IMR-90 (cell line): ENCODE data around the gene PACS1. TPM values are rescaled to one million over a fixed set of nuclear protein-coding genes. Genes with fewer than 3 reads are reported as not detected.

Experiments used
- ATAC-seq: fragments of 200-7000 bp; cut with Tn5 transposase; 2 replicates; pipeline ENCODE4 v1.9.1; 2020; ENCODE audit warnings: low read depth, mild to moderate bottlenecking, moderate library complexity
- BruUV-seq: library from RNA; stranded (reverse); fragments of 400-500 nt; replicated peaks from 2 replicates; lab custom pipeline; 2021; lab: Mats Ljungman, UMichigan
- CTCF ChIA-PET: fragments of 300-600 bp; formaldehyde crosslinking; extraction: SDS; loops from one replicate; lab custom pipeline; 2021; ENCODE audit warnings: antibody characterized with exemption; lab: Yijun Ruan, JAX
- POLR2A ChIA-PET: fragments of 300-600 bp; sonication (Branson Sonifier 250); formaldehyde crosslinking; loops from one replicate; lab custom pipeline; 2022; ENCODE audit warnings: antibody characterized with exemption; ENCODE audit not compliant: unreplicated experiment; lab: Charles Lee
- DNase-seq: peaks from one replicate; pipeline ENCODE4 v3.0.0; 2013
- H2AFZ ChIP-seq: replicated peaks from 2 replicates; pipeline ENCODE3; 2013; ENCODE audit warnings: low read length, mild to moderate bottlenecking; ENCODE audit not compliant: poor library complexity
- H2AK5ac ChIP-seq: 2 replicates; pipeline ENCODE4 v1.6.1; 2013; ENCODE audit warnings: low read depth, low read length, inconsistent platforms
- H2AK9ac ChIP-seq: replicated peaks from 2 replicates; pipeline ENCODE3; 2013; ENCODE audit warnings: mild to moderate bottlenecking, low read depth, low read length, moderate library complexity; ENCODE audit not compliant: poor library complexity
- H2BK120ac ChIP-seq: 2 replicates; pipeline ENCODE4 v1.6.1; 2013; ENCODE audit warnings: low read depth, low read length, inconsistent platforms
- H2BK15ac ChIP-seq: 3 replicates; pipeline ENCODE4 v1.6.1; 2013; ENCODE audit warnings: low read depth, low read length, inconsistent platforms
- H2BK20ac ChIP-seq: 2 replicates; pipeline ENCODE4 v1.6.1; 2013; ENCODE audit warnings: low read depth, mild to moderate bottlenecking, inconsistent platforms, low read length, moderate library complexity
- H2BK5ac ChIP-seq: 2 replicates; pipeline ENCODE4 v1.6.1; 2013; ENCODE audit warnings: mild to moderate bottlenecking, low read depth, low read length, inconsistent platforms; ENCODE audit not compliant: poor library complexity, severe bottlenecking
- H3K14ac ChIP-seq: replicated peaks from 2 replicates; pipeline ENCODE4 v1.6.1; 2013; ENCODE audit warnings: low read depth, low read length, inconsistent platforms
- H3K18ac ChIP-seq: 2 replicates; pipeline ENCODE4 v1.6.1; 2013; ENCODE audit warnings: low read depth, low read length, control low read depth
- H3K23ac ChIP-seq: 2 replicates; pipeline ENCODE4 v1.6.1; 2013; ENCODE audit warnings: low read depth, low read length, inconsistent platforms
- H3K27ac ChIP-seq: 2 replicates; pipeline ENCODE4 v1.5.1; 2013; ENCODE audit warnings: mild to moderate bottlenecking, control low read depth, low read length; ENCODE audit not compliant: insufficient read depth
- H3K27me3 ChIP-seq: 2 replicates; pipeline ENCODE4 v1.6.1; 2013; ENCODE audit warnings: low read length; ENCODE audit not compliant: control insufficient read depth, insufficient read depth
- H3K36me3 ChIP-seq: 2 replicates; pipeline ENCODE4 v1.6.1; 2013; ENCODE audit warnings: low read length, mixed read lengths; ENCODE audit not compliant: control insufficient read depth, insufficient read depth
- H3K4ac ChIP-seq: 2 replicates; pipeline ENCODE4 v1.6.1; 2013; ENCODE audit warnings: low read depth, low read length, inconsistent platforms
- H3K4me1 ChIP-seq: 2 replicates; pipeline ENCODE4 v1.6.1; 2013; ENCODE audit warnings: low read length, mixed read lengths; ENCODE audit not compliant: control insufficient read depth, insufficient read depth
- H3K4me2 ChIP-seq: 2 replicates; pipeline ENCODE4 v1.6.1; 2013; ENCODE audit warnings: low read depth, mild to moderate bottlenecking, control low read depth, low read length, moderate library complexity
- H3K4me3 ChIP-seq: 2 replicates; pipeline ENCODE4 v1.5.1; 2013; ENCODE audit warnings: low read depth, mild to moderate bottlenecking, control low read depth, low read length, moderate library complexity; ENCODE audit not compliant: insufficient read depth
- H3K56ac ChIP-seq: 2 replicates; pipeline ENCODE4 v1.6.1; 2013; ENCODE audit warnings: low read length, inconsistent platforms; ENCODE audit not compliant: insufficient read depth; ENCODE audit errors: extremely low read depth
- H3K79me1 ChIP-seq, 2 experiments: 2 replicates each; pipeline ENCODE4 v1.6.1; 2013; ENCODE audit warnings: low read length in 2 of 2, inconsistent platforms in 1 of 2, low read depth in 1 of 2
- H3K9ac ChIP-seq: 2 replicates; pipeline ENCODE4 v1.6.1; 2013; ENCODE audit warnings: low read depth, low read length, control low read depth
- H3K9me1 ChIP-seq: 2 replicates; pipeline ENCODE4 v1.6.1; 2013; ENCODE audit warnings: low read length, inconsistent platforms; ENCODE audit not compliant: insufficient read depth
- H3K9me3 ChIP-seq: 2 replicates; pipeline ENCODE4 v1.6.1; 2013; ENCODE audit warnings: low read length; ENCODE audit not compliant: control insufficient read depth, insufficient read depth
- H4K20me1 ChIP-seq: 2 replicates; pipeline ENCODE4 v1.6.1; 2013; ENCODE audit warnings: low read length, inconsistent platforms; ENCODE audit not compliant: insufficient read depth
- H4K5ac ChIP-seq: 2 replicates; pipeline ENCODE4 v1.6.1; 2013; ENCODE audit warnings: mild to moderate bottlenecking, low read depth, low read length, control low read depth
- H4K8ac ChIP-seq, 2 experiments: 2 replicates each; pipeline ENCODE4 v1.6.1; 2013; ENCODE audit warnings: low read depth in 2 of 2, low read length in 2 of 2, control low read depth in 1 of 2, inconsistent platforms in 1 of 2
- H4K91ac ChIP-seq: 2 replicates; pipeline ENCODE4 v1.6.1; 2013; ENCODE audit warnings: low read depth, low read length, inconsistent platforms; ENCODE audit not compliant: insufficient read depth
- BHLHE40 ChIP-seq: fragments of 150-350 bp; IDR thresholded peaks from 2 replicates; pipeline ENCODE4 v1.6.1; 2016; ENCODE audit warnings: mild to moderate bottlenecking, low read depth, low read length
- FOS ChIP-seq: fragments of 150-350 bp; IDR thresholded peaks from 2 replicates; pipeline ENCODE4 v1.6.1; 2016; ENCODE audit warnings: low read depth, low read length
- MAFK ChIP-seq: IDR thresholded peaks from 2 replicates; pipeline ENCODE4 v1.6.1; 2012; ENCODE audit warnings: low read depth, low read length, improper control_type of control experiment
- MXI1 ChIP-seq: IDR thresholded peaks from 2 replicates; pipeline ENCODE4 v1.6.1; 2012; ENCODE audit warnings: low read depth, mild to moderate bottlenecking, low read length, moderate library complexity, borderline replicate concordance
- NFE2L2 ChIP-seq: fragments of 150-350 bp; IDR thresholded peaks from 2 replicates; pipeline ENCODE4 v1.6.1; 2016; ENCODE audit warnings: low read depth, mild to moderate bottlenecking, low read length
- RAD21 ChIP-seq: IDR thresholded peaks from 2 replicates; pipeline ENCODE4 v1.6.1; 2012; ENCODE audit warnings: low read length, improper control_type of control experiment
- RCOR1 ChIP-seq: IDR thresholded peaks from 2 replicates; pipeline ENCODE4 v1.6.1; 2012; ENCODE audit warnings: mild to moderate bottlenecking, low read length, improper control_type of control experiment; ENCODE audit not compliant: insufficient replicate concordance
- SMC3 ChIP-seq: fragments of 150-350 bp; IDR thresholded peaks from 2 replicates; pipeline ENCODE4 v1.6.1; 2016; ENCODE audit warnings: low read depth, mild to moderate bottlenecking, antibody characterized with exemption, low read length, moderate library complexity
- WGBS, 2 experiments: methylation state at CpG; one replicate each; pipeline versions ENCODE4 v1.1.5 to v1.1.7; 2013; ENCODE audit warnings: missing lambda C conversion rate in 2 of 2; ENCODE audit not compliant: insufficient read length in 1 of 2; ENCODE audit errors: extremely low coverage in 2 of 2; 5-methylcytosine and 5-hydroxymethylcytosine counted together
- dilution Hi-C: fragments of 300-500 bp; cut with HindIII; formaldehyde crosslinking; loops from one replicate; pipeline ENCODE4 v1.14.3; 2018; ENCODE audit warnings: low sequenced_read_pairs; ENCODE audit not compliant: unreplicated experiment
- in situ Hi-C: fragments of 300-500 bp; cut with MboI; formaldehyde crosslinking; loops from 3 replicates; pipeline ENCODE4 v1.14.3; 2019; ENCODE audit warnings: low sequenced_read_pairs, inconsistent platforms, mixed read lengths
- intact Hi-C: fragments of 100-400 bp; cut with micrococcal nuclease; formaldehyde crosslinking; loops from 2 replicates; pipeline ENCODE4 v1.10.0; 2022
- polyA plus RNA-seq, 3 experiments: library from polyadenylated mRNA; depleted of rRNA; stranded (reverse); fragments of >200 nt; gene quantifications; 2 replicates each; pipeline ENCODE4 v1.2.3, GENCODE V29; 2012; ENCODE audit warnings: low replicate concordance in 1 of 3
- total RNA-seq: library from RNA; depleted of rRNA; stranded (reverse); fragments of >200 nt; gene quantifications from 2 replicates; pipeline ENCODE4 v1.2.3, GENCODE V29; 2012

The PACS1 gene
- total and polyA plus RNA-seq, 2 of the 4 experiments (the other 2 are of a cell fraction) = 7.3 to 32.0 TPM

- Histone ChIP-seq H3K9me1 (peaks cover 3% of the 10 kb centered on the region; the same call in 1 of the 2 replicates), H4K20me1 (peaks cover 7% of the 10 kb centered on the region), H3K4me3 (no peak overlapping the region), H3K23ac (no peak overlapping the region), H2BK5ac (no peak overlapping the region), H3K27ac (no peak overlapping the region), H3K56ac (no peak overlapping the region), H2BK120ac (no peak overlapping the region), H2AK5ac (no peak overlapping the region), H2BK20ac (no peak overlapping the region), H3K4me2 (no peak overlapping the region), H4K91ac (no peak overlapping the region), H3K36me3 (peaks cover 53% of the 10 kb centered on the region), H2BK15ac (no peak overlapping the region), H2AFZ (no peak overlapping the region), H3K18ac (no peak overlapping the region), H3K79me1 (peaks cover 0 to 5% of the 10 kb centered on the region in 2 experiments; a peak in 1 of 4 replicates), H3K27me3 (no peaks in the 10 kb centered on the region), H3K9me3 (no peaks in the 10 kb centered on the region), H3K4me1 (no peaks in the 10 kb centered on the region), H3K9ac (no peak overlapping the region), H2AK9ac (no peak overlapping the region), H4K5ac (no peak overlapping the region), H3K4ac (no peak overlapping the region), H4K8ac (no peak overlapping the region), H3K14ac (no peak overlapping the region)
- BruUV-seq = no TSS peak
- DNase-seq (no peak), ATAC-seq (no peak)
- TF ChIP-seq RAD21 = no peak
- no peak for TF ChIP-seq BHLHE40
- no peak for TF ChIP-seq FOS
- TF ChIP-seq MXI1 = no peak
- no peak for TF ChIP-seq NFE2L2
- TF ChIP-seq RCOR1 = no peak
- no peak for TF ChIP-seq MAFK
- no peak for TF ChIP-seq SMC3
- ChIA-PET CTCF (no interaction called here), POLR2A (no interaction called here)
- WGBS, 2 experiments = 100% methylated on average over 2 of the region's 19 CpGs; no CpG with 5 or more reads in 1 of the 2 experiments
- in situ Hi-C loops = no loop called here
- intact Hi-C loops = no loop called here
- dilution Hi-C loops = no loop called here
Measured at GRCh38 chr11:66219846-66220565, 149.9 kb downstream of the PACS1 start.
